GM12878 (cell line): ENCODE data around the gene VCL. TPM values are rescaled to one million over a fixed set of nuclear protein-coding genes. Genes with fewer than 3 reads are reported as not detected.

Experiments
- ATAC-seq: fragments of 200-7000 bp; cut with Tn5 transposase; 3 replicates; pipeline ENCODE4 v1.9.1; 2020; ENCODE audit warnings: mild to moderate bottlenecking, moderate library complexity
- BruUV-seq: library from RNA; stranded (reverse); fragments of 400-500 nt; replicated peaks from 2 replicates; lab custom pipeline; 2021; lab: Mats Ljungman, UMichigan
- CTCF ChIA-PET: fragments of 300-600 bp; sonication (Branson Sonifier 250); formaldehyde crosslinking; extraction: SDS; loops from one replicate; lab custom pipeline; 2021; ENCODE audit warnings: inconsistent platforms; lab: Yijun Ruan, JAX
- POLR2A ChIA-PET: fragments of 350-600 bp; formaldehyde crosslinking; extraction: SDS; loops from one replicate; lab custom pipeline; 2021; ENCODE audit warnings: inconsistent platforms; lab: Charles Lee
- RAD21 ChIA-PET: fragments of 300-600 bp; sonication (Branson Sonifier 250); formaldehyde crosslinking; loops from one replicate; lab custom pipeline; 2023; ENCODE audit warnings: antibody characterized with exemption; ENCODE audit not compliant: unreplicated experiment; lab: Charles Lee
- SMC1A ChIA-PET: fragments of 300-600 bp; sonication (Branson Sonifier 250); formaldehyde crosslinking; loops from one replicate; lab custom pipeline; 2023; ENCODE audit not compliant: unreplicated experiment, uncharacterized antibody; lab: Charles Lee
- DNase-seq: peaks from one replicate; pipeline ENCODE4 v3.0.0-alpha.2; 2011; ENCODE audit warnings: low read depth, low spot score
- FAIRE-seq: peaks from 3 replicates; lab custom pipeline; 2011; peaks lifted over from hg19 to GRCh38; lab: Jason Lieb, UNC
- H2AFZ ChIP-seq: 2 replicates; pipeline ENCODE4 v1.6.0; 2011; ENCODE audit warnings: low read depth, low read length, control low read depth; ENCODE audit not compliant: control insufficient read depth
- H3K27ac ChIP-seq: 2 replicates; pipeline ENCODE4 v1.5.1; 2011; ENCODE audit warnings: control low read depth; ENCODE audit not compliant: control insufficient read depth, insufficient read depth
- H3K27me3 ChIP-seq, 2 experiments: replicated peaks in 1 of 2; 2 replicates each; pipeline versions ENCODE4 v1.6.0 to v1.6.1; 2011; ENCODE audit warnings: low read length in 1 of 2; ENCODE audit not compliant: control insufficient read depth in 2 of 2, insufficient read depth in 2 of 2
- H3K36me3 ChIP-seq, 2 experiments: 2 replicates each; pipeline ENCODE4 v1.5.1; 2011; ENCODE audit warnings: low read length in 1 of 2; ENCODE audit not compliant: control insufficient read depth in 2 of 2, insufficient read depth in 2 of 2
- H3K4me1 ChIP-seq: 2 replicates; pipeline ENCODE4 v1.6.1; 2011; ENCODE audit warnings: mild to moderate bottlenecking, low read length, moderate library complexity, mixed read lengths; ENCODE audit not compliant: control insufficient read depth, insufficient read depth
- H3K4me2 ChIP-seq: 2 replicates; pipeline ENCODE4 v1.6.0; 2011; ENCODE audit warnings: control low read depth; ENCODE audit not compliant: control insufficient read depth, insufficient read depth
- H3K4me3 ChIP-seq: fragments of 200-600 bp; sonication (generic); 2 replicates; pipeline ENCODE4 v1.5.1; 2016
- H3K79me2 ChIP-seq: 2 replicates; pipeline ENCODE4 v1.6.0; 2011; ENCODE audit warnings: low read length; ENCODE audit not compliant: control insufficient read depth, insufficient read depth
- H3K9ac ChIP-seq: 2 replicates; pipeline ENCODE4 v1.8.0; 2011; ENCODE audit warnings: low read length, control low read depth, mixed read lengths; ENCODE audit not compliant: control insufficient read depth, insufficient read depth
- H3K9me3 ChIP-seq: replicated peaks from 3 replicates; pipeline ENCODE4 v1.5.1; 2011; ENCODE audit warnings: mild to moderate bottlenecking, low read length; ENCODE audit not compliant: control insufficient read depth, insufficient read depth
- H4K20me1 ChIP-seq: 2 replicates; pipeline ENCODE4 v1.6.0; 2011; ENCODE audit not compliant: control insufficient read depth, insufficient read depth
- BACH1 ChIP-seq: fragments of 450-650 bp; IDR thresholded peaks from 2 replicates; pipeline ENCODE4 v1.6.1; 2017; ENCODE audit warnings: mild to moderate bottlenecking, borderline replicate concordance
- BHLHE40 ChIP-seq, 2 experiments: fragments of 450-650 bp in 1 of 2; IDR thresholded peaks; 2 replicates each; pipeline ENCODE4 v1.6.1; 2011 to 2017; ENCODE audit warnings: low read depth in 2 of 2, borderline replicate concordance in 1 of 2, improper control_type of control experiment in 1 of 2, low read length in 1 of 2, mild to moderate bottlenecking in 1 of 2
- CHD4 ChIP-seq: fragments of 200-600 bp; sonication (generic); IDR thresholded peaks from 2 replicates; pipeline ENCODE4 v1.6.1; 2016; ENCODE audit warnings: mild to moderate bottlenecking
- HCFC1 ChIP-seq: fragments of 150-350 bp; IDR thresholded peaks from 2 replicates; pipeline ENCODE4 v1.6.1; 2014; ENCODE audit warnings: low read length
- IKZF1 ChIP-seq: fragments of 450-650 bp; conservative IDR thresholded peaks from 2 replicates; pipeline ENCODE4 v1.6.1; 2017; ENCODE audit warnings: antibody characterized with exemption, mild to moderate bottlenecking
- NR2F1 ChIP-seq: fragments of 450-650 bp; conservative IDR thresholded peaks from 2 replicates; pipeline ENCODE4 v1.6.1; 2017; ENCODE audit warnings: mild to moderate bottlenecking
- NRF1 ChIP-seq: conservative IDR thresholded peaks from 2 replicates; pipeline ENCODE4 v1.6.1; 2011; ENCODE audit warnings: mild to moderate bottlenecking, low read depth, low read length, improper control_type of control experiment
- RCOR1 ChIP-seq: conservative IDR thresholded peaks from 2 replicates; pipeline ENCODE4 v1.6.1; 2012; ENCODE audit warnings: low read depth, low read length, improper control_type of control experiment
- ZNF207 ChIP-seq: fragments of 450-650 bp; IDR thresholded peaks from 2 replicates; pipeline ENCODE4 v1.6.1; 2014; ENCODE audit warnings: antibody characterized with exemption, mild to moderate bottlenecking, borderline replicate concordance
- ZNF217 ChIP-seq: fragments of 450-650 bp; IDR thresholded peaks from 2 replicates; pipeline ENCODE4 v1.6.1; 2017; ENCODE audit warnings: antibody characterized with exemption, mild to moderate bottlenecking
- ZSCAN29 ChIP-seq: fragments of 450-650 bp; IDR thresholded peaks from 2 replicates; pipeline ENCODE4 v1.6.1; 2017; ENCODE audit warnings: mild to moderate bottlenecking, moderate library complexity
- WGBS: methylation state at CpG from one replicate; pipeline ENCODE4 v1.1.6; 2016; ENCODE audit warnings: low lambda C conversion rate; ENCODE audit not compliant: insufficient replicate concordance, insufficient coverage; ENCODE audit errors: missing lambda C conversion rate; 5-methylcytosine and 5-hydroxymethylcytosine counted together
- in situ Hi-C: fragments of 300-500 bp; cut with MboI; formaldehyde crosslinking; loops from 9 replicates; pipeline ENCODE4 v1.14.3; 2018; ENCODE audit warnings: mixed read lengths
- intact Hi-C: fragments of 100-400 bp; cut with micrococcal nuclease; formaldehyde crosslinking; loops from one replicate; pipeline ENCODE4 v1.14.2; 2022; ENCODE audit not compliant: unreplicated experiment
- polyA plus RNA-seq, 11 experiments: library from polyadenylated mRNA; depleted of rRNA in 4 of 11; unstranded in 6 of 11; stranded (reverse) in 5 of 11; fragments of >200 nt; fragmentation: Nextera tagmentation in 4 of 11; fragmentation: Illumina TruSeq in 1 of 11; extraction: Ambion mirVana in 4 of 11; extraction: Trizol in 1 of 11; gene quantifications; 1 replicate in 1 of 11; 2 replicates in 10 of 11; pipeline versions ENCODE4 v1.2.1 to v1.2.3, GENCODE V29; 2011 to 2016; ENCODE audit warnings: inconsistent platforms in 2 of 11, missing spikeins in 2 of 11, low read depth in 1 of 11
- total RNA-seq, 4 experiments: library from RNA; depleted of rRNA in 3 of 4; stranded (reverse); fragments of >200 nt in 3 of 4; fragmentation: Illumina TruSeq in 1 of 4; extraction: Trizol in 1 of 4; gene quantifications; 2 replicates each; pipeline versions ENCODE4 v1.2.1 to v1.2.3, GENCODE V29; 2013 to 2021
- TF ChIP-seq, protein P1 (sequence below): fragments of 450-650 bp; IDR thresholded peaks from 2 replicates; pipeline ENCODE4 v1.6.1; 2014; ENCODE audit warnings: mild to moderate bottlenecking

The VCL gene
- total and polyA plus RNA-seq, 10 of the 15 experiments (the other 5 are each of a cell fraction or from before 2014, with no cell fraction given) = 6.7 to 54.6 (median 24.3) TPM

- in situ Hi-C loops = no loop called here
- H3K9ac ChIP-seq = no peak overlapping the region
- ATAC-seq = no peak
- no peak overlapping the region for H3K27ac ChIP-seq
- H3K27me3 ChIP-seq = no peaks in the 10 kb centered on the region
- intact Hi-C loops = no loop called here
- no peak for DNase-seq
- POLR2A ChIA-PET = no interaction called here
- no peak overlapping the region for H3K4me2 ChIP-seq
- no peak overlapping the region for H3K4me3 ChIP-seq
- FAIRE-seq = no peak
- H4K20me1 ChIP-seq = no peaks in the 10 kb centered on the region
- H2AFZ ChIP-seq = no peak overlapping the region
- SMC1A ChIA-PET = interaction anchor here (0.6 to 1.4 kb wide), 3 partner anchors 15 to 163 kb away, joined by 3 to 5 read pairs (median 3); no protein-coding TSS in a partner anchor
- no peaks in the 10 kb centered on the region for H3K79me2 ChIP-seq
- no peaks in the 10 kb centered on the region for H3K9me3 ChIP-seq
- TF ChIP-seq, protein P1, sequence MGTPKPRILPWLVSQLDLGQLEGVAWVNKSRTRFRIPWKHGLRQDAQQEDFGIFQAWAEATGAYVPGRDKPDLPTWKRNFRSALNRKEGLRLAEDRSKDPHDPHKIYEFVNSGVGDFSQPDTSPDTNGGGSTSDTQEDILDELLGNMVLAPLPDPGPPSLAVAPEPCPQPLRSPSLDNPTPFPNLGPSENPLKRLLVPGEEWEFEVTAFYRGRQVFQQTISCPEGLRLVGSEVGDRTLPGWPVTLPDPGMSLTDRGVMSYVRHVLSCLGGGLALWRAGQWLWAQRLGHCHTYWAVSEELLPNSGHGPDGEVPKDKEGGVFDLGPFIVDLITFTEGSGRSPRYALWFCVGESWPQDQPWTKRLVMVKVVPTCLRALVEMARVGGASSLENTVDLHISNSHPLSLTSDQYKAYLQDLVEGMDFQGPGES = no peak
- no peak for TF ChIP-seq NRF1
- no peak for TF ChIP-seq IKZF1
- no peak for TF ChIP-seq RCOR1
- no peak for TF ChIP-seq ZNF217
- H3K4me1 ChIP-seq = peaks cover 2% of the 10 kb centered on the region; the same call in 1 of the 2 replicates
- CTCF ChIA-PET = interaction anchor here (1.6 kb wide), 1 partner anchor 11 kb away, joined by 5 read pairs; no protein-coding TSS in a partner anchor
- no TSS peak for BruUV-seq
- RAD21 ChIA-PET = interaction anchor here (0.6 kb wide), 1 partner anchor 113 kb away, joined by 3 read pairs; no protein-coding TSS in a partner anchor
- no peaks in the 10 kb centered on the region for H3K36me3 ChIP-seq
Observed at GRCh38 chr10:74071157-74071556, 73.2 kb downstream of the VCL start.

DNA sequence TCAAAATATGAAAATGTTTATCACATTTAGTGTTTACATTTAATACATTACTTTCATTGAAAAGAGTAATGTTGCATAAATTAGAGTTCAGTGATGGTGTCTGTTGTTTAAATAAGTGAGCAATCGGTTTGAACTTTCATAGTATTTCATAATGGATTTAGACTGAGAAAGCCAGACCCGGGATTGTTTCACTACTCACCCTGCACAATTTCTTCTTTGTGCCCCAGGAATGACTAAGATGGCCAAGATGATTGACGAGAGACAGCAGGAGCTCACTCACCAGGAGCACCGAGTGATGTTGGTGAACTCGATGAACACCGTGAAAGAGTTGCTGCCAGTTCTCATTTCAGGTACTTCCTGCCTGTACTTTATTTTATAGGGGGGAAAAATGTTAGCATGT lies 74.6 kb downstream of the VCL start:
- 88% methylated on average over 6 of the region's 6 CpGs for WGBS

More for the DNA sequence above, 74.6 kb downstream of the VCL start:
- peaks cover 5% of the 10 kb centered on the region; the same call in 1 of the 2 replicates for H3K4me1 ChIP-seq
- TF ChIP-seq BHLHE40 (IDR thresholded peaks at IDR 0.05; ENCODE audit: borderline replicate concordance in 1 of 2, low read depth in 2 of 2, low read length in 1 of 2) (no peak), BACH1 (no peak), ZSCAN29 (no peak), CHD4 (no peak), NR2F1 (no peak), HCFC1 (no peak), ZNF207 (no peak)
- SMC1A ChIA-PET = interaction anchor here (1.4 to 9.2 kb wide), 3 partner anchors 16 to 60 kb away, joined by 5 to 71 read pairs (median 5); no protein-coding TSS in a partner anchor
- BruUV-seq = no TSS peak
- H3K79me2 ChIP-seq = no peaks in the 10 kb centered on the region
- DNase-seq (no peak), ATAC-seq (no peak), FAIRE-seq (no peak)
- no peaks in the 10 kb centered on the region for H4K20me1 ChIP-seq
- no peak overlapping the region for H3K27ac ChIP-seq
- no peak overlapping the region for H3K4me2 ChIP-seq
- no peaks in the 10 kb centered on the region for H3K9me3 ChIP-seq
- RAD21 ChIA-PET = no interaction called here
- intact Hi-C loops (no loop called here), in situ Hi-C loops (no loop called here)
- CTCF ChIA-PET = interaction anchor here (0.7 to 1.6 kb wide), 2 partner anchors 9 to 104 kb away, joined by 3 to 5 read pairs; no protein-coding TSS in a partner anchor
- H2AFZ ChIP-seq = no peak overlapping the region
- POLR2A ChIA-PET = no interaction called here
- no peaks in the 10 kb centered on the region for H3K36me3 ChIP-seq
- no peak overlapping the region for H3K9ac ChIP-seq
- H3K27me3 ChIP-seq = no peaks in the 10 kb centered on the region
- no peak overlapping the region for H3K4me3 ChIP-seq
